WTC11 (cell line): ENCODE results near the gene PDE8B. TPM values are rescaled to one million over a fixed set of nuclear protein-coding genes. Genes with fewer than 3 reads are reported as not detected.

Experiments
- ATAC-seq: fragments of 200-7000 bp; cut with Tn5 transposase; 2 replicates; pipeline ENCODE4 v1.10.0; 2021; ENCODE audit warnings: mild to moderate bottlenecking, moderate library complexity
- CTCF ChIA-PET: fragments of 300-600 bp; sonication (Branson Sonifier 250); formaldehyde crosslinking; loops from one replicate; lab custom pipeline; 2021; ENCODE audit warnings: antibody characterized with exemption; lab: Charles Lee
- POLR2A ChIA-PET: fragments of 350-600 bp; sonication (Branson Sonifier 250); formaldehyde crosslinking; loops from one replicate; lab custom pipeline; 2021; ENCODE audit warnings: antibody characterized with exemption; lab: Charles Lee
- DNase-seq: peaks from one replicate; pipeline ENCODE4 v3.0.0; 2021; ENCODE audit warnings: low spot score
- H3K27ac Mint-ChIP-seq: 2 replicates; pipeline ENCODE4 v1.8.0; 2021; ENCODE audit warnings: mixed read lengths
- H3K27me3 Mint-ChIP-seq: 2 replicates; pipeline ENCODE4 v1.8.0; 2021; ENCODE audit warnings: low read depth, mild to moderate bottlenecking, moderate library complexity, mixed read lengths
- H3K36me3 Mint-ChIP-seq: 2 replicates; pipeline ENCODE4 v1.8.0; 2021; ENCODE audit warnings: mixed read lengths
- H3K4me1 Mint-ChIP-seq: 2 replicates; pipeline ENCODE4 v1.8.0; 2022; ENCODE audit warnings: mixed read lengths
- H3K4me3 Mint-ChIP-seq: 2 replicates; pipeline ENCODE4 v1.8.0; 2021; ENCODE audit warnings: mild to moderate bottlenecking, moderate library complexity, mixed read lengths
- H3K9me3 Mint-ChIP-seq: 2 replicates; pipeline ENCODE4 v1.8.0; 2021; ENCODE audit warnings: mixed read lengths
- ARID4B ChIP-seq: sonication (generic); formaldehyde crosslinking; IDR thresholded peaks from 2 replicates; pipeline ENCODE4 v1.8.0; 2023; ENCODE audit warnings: missing genetic modification reagents, mild to moderate bottlenecking, borderline replicate concordance
- ATF6 ChIP-seq: sonication (generic); formaldehyde crosslinking; IDR thresholded peaks from 2 replicates; pipeline ENCODE4 v1.8.1; 2023; ENCODE audit warnings: mild to moderate bottlenecking, missing genetic modification reagents
- CREM ChIP-seq: sonication (generic); formaldehyde crosslinking; IDR thresholded peaks from 2 replicates; pipeline ENCODE4 v1.8.1; 2022; ENCODE audit warnings: mild to moderate bottlenecking, missing genetic modification reagents, moderate library complexity
- CTCF ChIP-seq: fragments of 200-600 bp; IDR thresholded peaks from 2 replicates; pipeline ENCODE4 v1.8.0; 2022; ENCODE audit warnings: antibody characterized with exemption
- GABPB1 ChIP-seq: sonication (generic); formaldehyde crosslinking; IDR thresholded peaks from 2 replicates; pipeline ENCODE4 v1.8.1; 2023; ENCODE audit warnings: mild to moderate bottlenecking, missing genetic modification reagents
- IRF2 ChIP-seq: sonication (generic); formaldehyde crosslinking; IDR thresholded peaks from 2 replicates; pipeline ENCODE4 v1.8.0; 2022; ENCODE audit warnings: low read depth, missing genetic modification reagents, borderline replicate concordance
- JUN ChIP-seq: sonication (generic); formaldehyde crosslinking; IDR thresholded peaks from 2 replicates; pipeline ENCODE4 v1.8.0; 2023; ENCODE audit warnings: mild to moderate bottlenecking, missing genetic modification reagents
- MYBL2 ChIP-seq: sonication (generic); formaldehyde crosslinking; IDR thresholded peaks from 2 replicates; pipeline ENCODE4 v1.8.1; 2023; ENCODE audit warnings: mild to moderate bottlenecking, moderate library complexity, missing genetic modification reagents
- NFYB ChIP-seq: sonication (generic); formaldehyde crosslinking; conservative IDR thresholded peaks from 2 replicates; pipeline ENCODE4 v1.8.0; 2022; ENCODE audit warnings: low read depth, missing genetic modification reagents
- PREB ChIP-seq: sonication (generic); formaldehyde crosslinking; IDR thresholded peaks from 2 replicates; pipeline ENCODE4 v1.8.1; 2022; ENCODE audit warnings: mild to moderate bottlenecking, missing genetic modification reagents, moderate library complexity, borderline replicate concordance
- SMAD4 ChIP-seq: sonication (generic); formaldehyde crosslinking; IDR thresholded peaks from 2 replicates; pipeline ENCODE4 v1.8.0; 2022; ENCODE audit warnings: mild to moderate bottlenecking, missing genetic modification reagents
- SOX15 ChIP-seq: fragments of 250-450 bp; sonication (Bioruptor Pico); IDR thresholded peaks from 2 replicates; pipeline ENCODE4 v1.9.0; 2021; ENCODE audit warnings: mild to moderate bottlenecking
- TEAD1 ChIP-seq: sonication (generic); formaldehyde crosslinking; IDR thresholded peaks from 2 replicates; pipeline ENCODE4 v1.8.0; 2022; ENCODE audit warnings: mild to moderate bottlenecking, missing genetic modification reagents
- TEAD4 ChIP-seq: sonication (generic); formaldehyde crosslinking; IDR thresholded peaks from 2 replicates; pipeline ENCODE4 v1.8.0; 2022; ENCODE audit warnings: mild to moderate bottlenecking, missing genetic modification reagents
- ZNF232 ChIP-seq: sonication (generic); formaldehyde crosslinking; IDR thresholded peaks from 2 replicates; pipeline ENCODE4 v1.8.0; 2022; ENCODE audit warnings: mild to moderate bottlenecking, missing genetic modification reagents
- ZNF416 ChIP-seq: fragments of 250-450 bp; sonication (Bioruptor Pico); IDR thresholded peaks from 2 replicates; pipeline ENCODE4 v1.9.0; 2021; ENCODE audit warnings: mild to moderate bottlenecking, inconsistent platforms
- ZNF512 ChIP-seq: sonication (generic); formaldehyde crosslinking; IDR thresholded peaks from 2 replicates; pipeline ENCODE4 v1.8.1; 2022; ENCODE audit warnings: missing genetic modification reagents, borderline replicate concordance
- total RNA-seq: library from RNA; stranded (reverse); gene quantifications from 3 replicates; pipeline ENCODE4 v1.2.3, GENCODE V29; 2021

PDE8B gene
- total RNA-seq, 1 experiment from 2014 or later = 0.31 TPM

- ATAC-seq = no peak
- H3K4me3 Mint-ChIP-seq = no peak overlapping the region
- no peak overlapping the region for H3K27ac Mint-ChIP-seq
Measured at GRCh38 chr5:77443670-77444069, 233.2 kb downstream of the PDE8B start.

GRCh38 chr5:77444356-77444755 lies 233.9 kb downstream of the PDE8B start:
- ATAC-seq = no peak
- Mint-ChIP-seq H3K4me3 (no peak overlapping the region), H3K27me3 (no peaks in the 10 kb centered on the region), H3K4me1 (no peaks in the 10 kb centered on the region), H3K9me3 (peaks cover 5% of the 10 kb centered on the region), H3K27ac (no peak overlapping the region), H3K36me3 (peaks cover 22% of the 10 kb centered on the region)
- ChIA-PET CTCF (interaction anchor here (0.7 kb wide), 1 partner anchor 172 kb away, joined by 3 read pairs; no protein-coding TSS in a partner anchor), POLR2A (no interaction called here)
- no peak for DNase-seq
- TF ChIP-seq NFYB (CRISPR knock-in tag) = no peak
- no peak for TF ChIP-seq SOX15 (CRISPR knock-in tag)
- TF ChIP-seq GABPB1 (CRISPR knock-in tag) = no peak
- no peak for TF ChIP-seq ZNF512 (CRISPR knock-in tag)
- no peak for TF ChIP-seq SMAD4 (CRISPR knock-in tag)
- TF ChIP-seq ZNF232 = no peak
- TF ChIP-seq IRF2 (CRISPR knock-in tag) = no peak
- TF ChIP-seq MYBL2 (CRISPR knock-in tag) = no peak
- no peak for TF ChIP-seq TEAD1 (CRISPR knock-in tag)
- TF ChIP-seq CTCF = no peak
- TF ChIP-seq JUN (CRISPR knock-in tag) = no peak
- no peak for TF ChIP-seq CREM (CRISPR knock-in tag)

More at GRCh38 chr5:77443670-77444069, 233.2 kb downstream of the PDE8B start:
- Mint-ChIP-seq H3K36me3 (peaks cover 15% of the 10 kb centered on the region), H3K27me3 (no peaks in the 10 kb centered on the region), H3K9me3 (peaks cover 5% of the 10 kb centered on the region), H3K4me1 (no peaks in the 10 kb centered on the region)
- POLR2A ChIA-PET = no interaction called here
- DNase-seq = no peak
- TF ChIP-seq ATF6 (CRISPR knock-in tag) (no peak), ARID4B (no peak), TEAD4 (CRISPR knock-in tag) (no peak), JUN (CRISPR knock-in tag) (no peak), PREB (CRISPR knock-in tag) (no peak), ZNF416 (no peak)
- CTCF ChIA-PET = interaction anchor here (0.7 kb wide), 1 partner anchor 171 kb away, joined by 3 read pairs; no protein-coding TSS in a partner anchor
